SK-N-SH (cell line): ENCODE results near the gene SURF6. TPM values are rescaled to one million over a fixed set of nuclear protein-coding genes. Genes with fewer than 3 reads are reported as not detected.
A peak's percentile ranks its signal among the peaks of the same experiment; 100 is the strongest.

Source experiments
- CTCF ChIA-PET: fragments of 300-600, 350-600 bp; formaldehyde crosslinking; extraction: SDS; loops from one replicate; lab custom pipeline; 2021; lab: Yijun Ruan, JAX
- POLR2A ChIA-PET: fragments of 350-600 bp; sonication (Branson Sonifier 250); formaldehyde crosslinking; extraction: SDS; loops from one replicate; lab custom pipeline; 2020; ENCODE audit warnings: antibody characterized with exemption, inconsistent platforms; lab: Yijun Ruan, JAX
- DNase-seq: peaks from one replicate; pipeline ENCODE4 v3.0.0; 2012
- H2AFZ ChIP-seq: fragments of 200-600 bp; sonication (generic); 2 replicates; pipeline ENCODE4 v1.8.1; 2016; ENCODE audit warnings: antibody characterized with exemption, mild to moderate bottlenecking, low read depth
- H3F3A ChIP-seq: fragments of 200-600 bp; sonication (generic); replicated peaks from 2 replicates; pipeline ENCODE3; 2016; ENCODE audit warnings: antibody characterized with exemption, mild to moderate bottlenecking; ENCODE audit not compliant: insufficient read depth
- H3K27ac ChIP-seq, 2 experiments: fragments of 200-500 bp in 1 of 2; fragments of 200-600 bp in 1 of 2; sonication (Bioruptor generic) in 1 of 2; sonication (generic), shearing (Covaris generic) in 1 of 2; 2 replicates each; pipeline versions ENCODE4 v1.5.1 to v1.6.1; 2014 to 2016; ENCODE audit warnings: low read depth in 2 of 2, inconsistent platforms in 1 of 2, low read length in 1 of 2, mild to moderate bottlenecking in 1 of 2, mixed read lengths in 1 of 2
- H3K27me3 ChIP-seq: fragments of 200-600 bp; sonication (generic), shearing (Covaris generic); 2 replicates; pipeline ENCODE4 v1.6.1; 2016; ENCODE audit warnings: mixed run types; ENCODE audit not compliant: insufficient read depth
- H3K36me3 ChIP-seq, 2 experiments: fragments of 200-500 bp in 1 of 2; fragments of 200-600 bp in 1 of 2; sonication (Bioruptor generic) in 1 of 2; sonication (generic) in 1 of 2; replicated peaks in 1 of 2; 2 replicates each; pipeline versions ENCODE3 to v1.5.1; 2014 to 2016; ENCODE audit warnings: low read length in 1 of 2, mild to moderate bottlenecking in 1 of 2; ENCODE audit not compliant: insufficient read depth in 2 of 2, control insufficient read depth in 1 of 2
- H3K4me1 ChIP-seq, 2 experiments: fragments of 200-500 bp in 1 of 2; fragments of 200-600 bp in 1 of 2; sonication (Bioruptor generic) in 1 of 2; sonication (generic), shearing (Covaris generic) in 1 of 2; 2 replicates each; pipeline versions ENCODE4 v1.5.1 to v1.6.1; 2014 to 2016; ENCODE audit warnings: low read depth in 1 of 2, low read length in 1 of 2, mixed run types in 1 of 2; ENCODE audit not compliant: insufficient read depth in 2 of 2, control insufficient read depth in 1 of 2
- H3K4me2 ChIP-seq: fragments of 200-600 bp; sonication (generic), shearing (Covaris generic); 2 replicates; pipeline ENCODE4 v1.6.1; 2017; ENCODE audit warnings: mixed run types
- H3K4me3 ChIP-seq, 2 experiments: fragments of 200-500 bp in 1 of 2; fragments of 200-600 bp in 1 of 2; sonication (Bioruptor generic) in 1 of 2; sonication (generic), shearing (Covaris generic) in 1 of 2; 2 replicates each; pipeline versions ENCODE4 v1.5.1 to v1.8.1; 2014 to 2016; ENCODE audit warnings: low read depth in 2 of 2, inconsistent platforms in 1 of 2, low read length in 1 of 2, mild to moderate bottlenecking in 1 of 2, mixed read lengths in 1 of 2, moderate library complexity in 1 of 2
- H3K79me2 ChIP-seq: fragments of 200-600 bp; sonication (generic); 2 replicates; pipeline ENCODE4 v1.8.1; 2017; ENCODE audit warnings: mild to moderate bottlenecking; ENCODE audit not compliant: insufficient read depth
- H3K9ac ChIP-seq: fragments of 200-600 bp; sonication (generic); 2 replicates; pipeline ENCODE4 v1.6.1; 2017; ENCODE audit warnings: mixed run types
- H3K9me2 ChIP-seq: fragments of 200-600 bp; sonication (generic); 2 replicates; pipeline ENCODE4 v1.6.1; 2017; ENCODE audit warnings: mixed run types
- H3K9me3 ChIP-seq: fragments of 200-600 bp; sonication (generic); 2 replicates; pipeline ENCODE4 v1.6.1; 2017; ENCODE audit warnings: mixed run types, mild to moderate bottlenecking, moderate library complexity
- H4K20me1 ChIP-seq: fragments of 200-600 bp; sonication (generic); 2 replicates; pipeline ENCODE4 v1.6.1; 2017; ENCODE audit warnings: mild to moderate bottlenecking, mixed run types; ENCODE audit not compliant: insufficient read depth
- CHD2 ChIP-seq: fragments of 150-350 bp; IDR thresholded peaks from 2 replicates; pipeline ENCODE4 v1.6.1; 2018; ENCODE audit warnings: low read length; ENCODE audit not compliant: partially characterized antibody
- CTCF ChIP-seq: fragments of 200-600 bp; sonication (generic); IDR thresholded peaks from 2 replicates; pipeline ENCODE4 v1.6.1; 2017; ENCODE audit warnings: antibody characterized with exemption, mild to moderate bottlenecking, moderate library complexity
- GABPA ChIP-seq: IDR thresholded peaks from 2 replicates; pipeline ENCODE4 v1.4.0; 2012; ENCODE audit warnings: low read depth, mild to moderate bottlenecking
- MAX ChIP-seq: IDR thresholded peaks from 2 replicates; pipeline ENCODE4 v1.4.0; 2012; ENCODE audit warnings: low read depth
- NFIC ChIP-seq: IDR thresholded peaks from 2 replicates; pipeline ENCODE4 v1.4.0; 2012; ENCODE audit warnings: borderline replicate concordance
- POLR2AphosphoS5 ChIP-seq: IDR thresholded peaks from 2 replicates; pipeline ENCODE4 v1.6.1; 2012; ENCODE audit warnings: low read depth, low read length
- RAD21 ChIP-seq: IDR thresholded peaks from 2 replicates; pipeline ENCODE4 v1.6.1; 2012; ENCODE audit warnings: mild to moderate bottlenecking, low read length
- RCOR1 ChIP-seq: fragments of 150-350 bp; IDR thresholded peaks from 2 replicates; pipeline ENCODE4 v1.6.1; 2017; ENCODE audit warnings: antibody characterized with exemption, low read length
- RFX5 ChIP-seq: IDR thresholded peaks from 2 replicates; pipeline ENCODE4 v1.6.1; 2012; ENCODE audit warnings: mild to moderate bottlenecking, improper control_type of control experiment, low read length
- RXRA ChIP-seq: IDR thresholded peaks from 2 replicates; pipeline ENCODE4 v1.4.0; 2012; ENCODE audit warnings: low read depth, mild to moderate bottlenecking, borderline replicate concordance
- TAF1 ChIP-seq: IDR thresholded peaks from 2 replicates; pipeline ENCODE4 v1.6.1; 2012; ENCODE audit warnings: low read depth, mild to moderate bottlenecking, low read length, moderate library complexity, borderline replicate concordance
- WGBS: methylation state at CpG from one replicate; pipeline ENCODE4 v1.1.6; 2017; ENCODE audit warnings: low lambda C conversion rate; 5-methylcytosine and 5-hydroxymethylcytosine counted together
- polyA plus RNA-seq, 3 experiments: library from polyadenylated mRNA; depleted of rRNA; stranded (reverse); fragments of >200 nt; gene quantifications; 2 replicates each; pipeline ENCODE4 v1.2.3, GENCODE V29; 2012
- TF ChIP-seq, protein P1 (sequence below): IDR thresholded peaks from 2 replicates; pipeline ENCODE4 v1.4.0; 2012; ENCODE audit warnings: low read depth, borderline replicate concordance
- TF ChIP-seq, protein P2 (sequence below): IDR thresholded peaks from 2 replicates; pipeline ENCODE4; 2012
- TF ChIP-seq, protein P3 (sequence below): IDR thresholded peaks from 2 replicates; pipeline ENCODE4 v1.6.1; 2012; ENCODE audit warnings: mild to moderate bottlenecking, low read depth, low read length, moderate library complexity

Gene SURF6
- polyA plus RNA-seq, 1 of the 3 experiments (the other 2 are of a cell fraction) = 44.5 TPM

- TF ChIP-seq, protein P1, sequence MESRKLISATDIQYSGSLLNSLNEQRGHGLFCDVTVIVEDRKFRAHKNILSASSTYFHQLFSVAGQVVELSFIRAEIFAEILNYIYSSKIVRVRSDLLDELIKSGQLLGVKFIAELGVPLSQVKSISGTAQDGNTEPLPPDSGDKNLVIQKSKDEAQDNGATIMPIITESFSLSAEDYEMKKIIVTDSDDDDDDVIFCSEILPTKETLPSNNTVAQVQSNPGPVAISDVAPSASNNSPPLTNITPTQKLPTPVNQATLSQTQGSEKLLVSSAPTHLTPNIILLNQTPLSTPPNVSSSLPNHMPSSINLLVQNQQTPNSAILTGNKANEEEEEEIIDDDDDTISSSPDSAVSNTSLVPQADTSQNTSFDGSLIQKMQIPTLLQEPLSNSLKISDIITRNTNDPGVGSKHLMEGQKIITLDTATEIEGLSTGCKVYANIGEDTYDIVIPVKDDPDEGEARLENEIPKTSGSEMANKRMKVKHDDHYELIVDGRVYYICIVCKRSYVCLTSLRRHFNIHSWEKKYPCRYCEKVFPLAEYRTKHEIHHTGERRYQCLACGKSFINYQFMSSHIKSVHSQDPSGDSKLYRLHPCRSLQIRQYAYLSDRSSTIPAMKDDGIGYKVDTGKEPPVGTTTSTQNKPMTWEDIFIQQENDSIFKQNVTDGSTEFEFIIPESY = no peak
- no peak for TF ChIP-seq CHD2
These were observed 19.9 kb upstream of the SURF6 start (continued) for GRCh38 chr9:133355881-133356357.

DNA sequence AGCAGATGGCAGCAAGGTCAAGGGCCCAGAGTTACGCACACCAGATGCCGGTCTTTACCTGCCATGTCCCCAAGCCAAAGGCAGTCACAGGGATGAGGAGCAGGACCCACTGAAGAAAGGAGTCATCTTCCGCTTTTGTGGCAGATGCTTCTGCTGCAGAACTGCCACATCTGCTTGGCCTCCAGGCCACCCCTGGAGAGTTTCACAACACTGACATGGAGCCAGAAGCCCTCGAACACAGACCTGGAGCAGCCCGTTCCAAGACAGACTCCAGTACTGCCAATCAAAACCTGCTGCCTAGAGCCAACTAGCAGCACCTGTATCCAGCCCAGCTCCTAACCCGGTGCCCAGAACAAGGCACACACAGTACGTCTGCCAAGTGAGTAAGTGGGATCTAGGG is 18.8 kb upstream of the SURF6 start:
- Histone ChIP-seq H3K27me3 (no peaks in the 10 kb centered on the region), H2AFZ (no peak overlapping the region), H3K9me3 (no peaks in the 10 kb centered on the region), H3K36me3 (peaks cover 25 to 57% of the 10 kb centered on the region in 2 experiments), H4K20me1 (peaks cover 28% of the 10 kb centered on the region), H3K4me2 (peak overlapping the region; percentile 93), H3K79me2 (peaks cover 55% of the 10 kb centered on the region), H3K27ac (no peak overlapping the region), H3K4me1 (peaks cover 16 to 41% of the 10 kb centered on the region in 2 experiments; a peak in 3 of 4 replicates), H3F3A (peaks cover 41% of the 10 kb centered on the region), H3K9ac (no peak overlapping the region), H3K4me3 (no peak overlapping the region; a peak in 1 of 4 replicates), H3K9me2 (no peaks in the 10 kb centered on the region)
- TF ChIP-seq CHD2 = no peak
- no peak for TF ChIP-seq TAF1
- TF ChIP-seq, protein P2, sequence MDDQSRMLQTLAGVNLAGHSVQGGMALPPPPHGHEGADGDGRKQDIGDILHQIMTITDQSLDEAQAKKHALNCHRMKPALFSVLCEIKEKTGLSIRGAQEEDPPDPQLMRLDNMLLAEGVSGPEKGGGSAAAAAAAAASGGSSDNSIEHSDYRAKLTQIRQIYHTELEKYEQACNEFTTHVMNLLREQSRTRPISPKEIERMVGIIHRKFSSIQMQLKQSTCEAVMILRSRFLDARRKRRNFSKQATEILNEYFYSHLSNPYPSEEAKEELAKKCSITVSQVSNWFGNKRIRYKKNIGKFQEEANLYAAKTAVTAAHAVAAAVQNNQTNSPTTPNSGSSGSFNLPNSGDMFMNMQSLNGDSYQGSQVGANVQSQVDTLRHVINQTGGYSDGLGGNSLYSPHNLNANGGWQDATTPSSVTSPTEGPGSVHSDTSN = no peak
- TF ChIP-seq CTCF = no peak
- TF ChIP-seq NFIC = no peak
- TF ChIP-seq, protein P3, sequence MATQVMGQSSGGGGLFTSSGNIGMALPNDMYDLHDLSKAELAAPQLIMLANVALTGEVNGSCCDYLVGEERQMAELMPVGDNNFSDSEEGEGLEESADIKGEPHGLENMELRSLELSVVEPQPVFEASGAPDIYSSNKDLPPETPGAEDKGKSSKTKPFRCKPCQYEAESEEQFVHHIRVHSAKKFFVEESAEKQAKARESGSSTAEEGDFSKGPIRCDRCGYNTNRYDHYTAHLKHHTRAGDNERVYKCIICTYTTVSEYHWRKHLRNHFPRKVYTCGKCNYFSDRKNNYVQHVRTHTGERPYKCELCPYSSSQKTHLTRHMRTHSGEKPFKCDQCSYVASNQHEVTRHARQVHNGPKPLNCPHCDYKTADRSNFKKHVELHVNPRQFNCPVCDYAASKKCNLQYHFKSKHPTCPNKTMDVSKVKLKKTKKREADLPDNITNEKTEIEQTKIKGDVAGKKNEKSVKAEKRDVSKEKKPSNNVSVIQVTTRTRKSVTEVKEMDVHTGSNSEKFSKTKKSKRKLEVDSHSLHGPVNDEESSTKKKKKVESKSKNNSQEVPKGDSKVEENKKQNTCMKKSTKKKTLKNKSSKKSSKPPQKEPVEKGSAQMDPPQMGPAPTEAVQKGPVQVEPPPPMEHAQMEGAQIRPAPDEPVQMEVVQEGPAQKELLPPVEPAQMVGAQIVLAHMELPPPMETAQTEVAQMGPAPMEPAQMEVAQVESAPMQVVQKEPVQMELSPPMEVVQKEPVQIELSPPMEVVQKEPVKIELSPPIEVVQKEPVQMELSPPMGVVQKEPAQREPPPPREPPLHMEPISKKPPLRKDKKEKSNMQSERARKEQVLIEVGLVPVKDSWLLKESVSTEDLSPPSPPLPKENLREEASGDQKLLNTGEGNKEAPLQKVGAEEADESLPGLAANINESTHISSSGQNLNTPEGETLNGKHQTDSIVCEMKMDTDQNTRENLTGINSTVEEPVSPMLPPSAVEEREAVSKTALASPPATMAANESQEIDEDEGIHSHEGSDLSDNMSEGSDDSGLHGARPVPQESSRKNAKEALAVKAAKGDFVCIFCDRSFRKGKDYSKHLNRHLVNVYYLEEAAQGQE = no peak
- no peak for TF ChIP-seq RAD21
- TF ChIP-seq MAX = no peak
- TF ChIP-seq GABPA = no peak
- no peak for TF ChIP-seq POLR2AphosphoS5
- TF ChIP-seq RCOR1 = no peak
- TF ChIP-seq RXRA = no peak
- no peak for TF ChIP-seq RFX5
- WGBS = 92% methylated on average over 5 of the region's 7 CpGs
- ChIA-PET CTCF (interaction anchor here (1.2 to 1.7 kb wide), 2 partner anchors 9 to 25 kb away, joined by 3 to 5 read pairs; no protein-coding TSS in a partner anchor), POLR2A (interaction anchor here (0.6 to 1.0 kb wide), 2 partner anchors 9 to 21 kb away, joined by 3 to 4 read pairs; no protein-coding TSS in a partner anchor)
- no peak for DNase-seq
